ENCODE results near the gene SHLD2.
"Not testable (repeated sequence)": the region's sequence is repeated elsewhere in the genome, so short reads cannot be mapped to it uniquely, and the experiment has no call there.

The SHLD2 gene

DNA sequence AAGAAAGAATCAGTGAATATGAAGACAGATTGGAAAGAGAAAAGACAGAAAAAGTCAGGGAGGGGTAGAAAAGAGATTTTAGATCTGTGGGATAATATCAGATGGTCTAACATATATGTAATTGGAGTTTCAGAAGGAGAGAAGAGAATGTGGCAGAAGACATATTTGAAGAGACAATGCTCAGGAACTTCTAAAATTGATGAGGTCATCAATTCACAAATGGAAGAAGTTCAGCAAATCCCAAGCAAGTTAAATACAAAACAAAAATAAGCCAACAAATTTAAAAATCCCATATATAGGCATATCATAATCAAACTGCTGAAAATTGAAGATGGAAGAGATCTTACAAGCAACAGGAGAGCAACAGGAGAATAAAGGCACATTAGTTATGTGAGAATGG lies 42.5 kb downstream of the SHLD2 start:
- not testable (repeated sequence) for DNase-seq (ENCODE audit: low spot score); FAIRE-seq

DNA sequence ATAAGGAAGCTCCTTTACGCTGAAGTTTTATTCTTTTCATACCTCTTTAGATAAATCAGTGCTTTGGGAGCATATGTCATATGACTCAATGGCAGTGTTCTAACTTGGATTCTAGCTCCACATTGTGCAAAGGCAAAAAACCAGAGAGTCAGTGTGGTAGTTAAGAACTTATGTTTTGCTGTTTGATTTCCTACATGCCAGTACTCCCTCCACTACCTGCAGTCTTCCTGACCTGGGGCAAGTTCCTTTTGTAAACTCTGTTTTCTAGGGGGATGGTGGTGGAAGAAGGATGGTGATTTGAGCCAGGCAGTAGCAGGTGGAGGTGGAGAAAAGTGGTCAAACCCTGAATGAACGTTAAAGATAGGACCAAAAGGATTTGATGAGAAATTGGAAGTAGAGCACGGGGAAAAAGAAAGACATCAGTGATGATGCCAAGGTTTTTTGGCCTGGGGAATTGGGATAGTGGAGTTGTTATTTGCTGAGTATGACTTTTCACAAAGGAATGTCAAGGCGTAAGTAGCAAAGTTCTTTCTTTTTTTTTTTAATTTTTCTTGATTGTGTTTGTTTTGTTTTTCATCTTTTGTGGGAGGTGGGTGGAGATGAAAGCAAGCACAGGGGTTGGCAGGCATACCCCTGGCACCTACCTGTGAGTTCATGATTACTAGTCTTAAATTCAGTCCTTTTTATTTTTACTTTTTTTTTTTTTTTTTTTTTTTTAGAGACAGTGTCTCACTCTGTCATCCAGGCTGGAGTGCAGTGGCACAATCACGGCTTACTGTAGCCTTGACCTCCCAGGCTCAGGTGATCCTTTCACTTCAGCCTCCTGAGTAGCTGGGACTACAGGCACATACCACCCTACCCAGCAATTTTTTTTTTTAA lies 47.5 kb downstream of the SHLD2 start:
- not testable (repeated sequence) for DNase-seq (ENCODE audit: low spot score); FAIRE-seq

DNA sequence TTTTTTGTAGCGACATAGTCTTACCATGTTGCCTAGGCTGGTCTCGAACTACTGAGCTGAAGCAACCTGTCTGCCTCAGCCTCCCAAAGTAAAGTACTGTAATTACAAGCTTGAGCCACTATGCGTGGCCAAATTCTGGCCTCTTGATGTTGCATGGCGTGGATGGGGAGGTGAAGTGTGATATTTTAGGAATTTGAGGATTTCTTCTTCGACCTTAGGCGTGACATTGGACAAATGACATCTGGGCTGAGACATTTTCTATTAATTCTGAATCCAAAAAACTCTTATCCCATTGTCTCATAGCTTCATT lies 48.1 kb downstream of the SHLD2 start:
- DNase-seq (ENCODE audit: low spot score); FAIRE-seq: not testable (repeated sequence)

DNA sequence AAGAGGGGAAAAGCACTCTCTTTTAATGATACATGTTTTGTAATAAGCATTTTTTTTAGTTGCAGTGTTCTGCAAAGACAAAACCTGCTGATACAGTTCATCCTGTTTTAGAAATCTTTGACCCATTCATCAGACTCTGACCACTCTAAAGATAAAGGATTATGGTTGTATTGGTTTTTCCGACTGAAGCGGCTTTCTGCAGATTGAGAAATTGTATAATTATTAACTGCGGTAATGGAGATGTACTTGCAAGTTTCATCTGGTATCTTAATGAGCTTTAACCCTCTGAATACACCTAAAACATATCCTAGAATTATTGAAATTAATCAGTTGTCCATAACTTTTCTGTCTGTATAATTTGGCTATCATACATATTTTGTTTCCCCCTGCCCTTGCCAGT lies 50.6 kb downstream of the SHLD2 start:
- DNase-seq (ENCODE audit: low spot score); FAIRE-seq: not testable (repeated sequence)

DNA sequence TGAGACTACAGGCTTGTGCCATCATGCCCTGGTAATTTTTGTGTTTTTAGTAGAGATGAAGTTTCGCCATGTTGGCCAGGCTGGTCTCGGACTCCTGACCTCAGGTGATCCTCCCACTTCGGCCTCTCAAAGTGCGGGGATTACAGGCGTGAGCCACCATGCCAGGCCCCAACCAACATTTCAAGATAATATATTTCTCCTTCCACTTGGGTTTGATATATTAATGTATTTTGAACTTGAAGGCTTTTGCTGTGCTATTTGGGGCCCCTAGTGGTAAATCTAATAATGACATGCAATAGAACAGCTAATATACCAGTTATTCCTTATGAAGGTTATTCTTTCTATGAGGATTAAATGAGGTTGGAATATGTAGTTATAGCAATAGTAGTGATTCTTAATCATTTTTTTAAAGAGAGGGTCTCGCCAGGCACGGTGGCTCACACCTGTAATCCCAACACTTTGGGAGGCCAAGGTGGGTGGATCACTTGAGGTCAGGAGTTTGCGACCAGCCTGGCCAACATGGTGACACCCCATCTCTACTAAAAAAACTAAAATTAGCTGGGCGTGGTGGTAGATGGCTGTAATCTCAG lies 54.1 kb downstream of the SHLD2 start:
- DNase-seq (ENCODE audit: low spot score); FAIRE-seq: not testable (repeated sequence)

DNA sequence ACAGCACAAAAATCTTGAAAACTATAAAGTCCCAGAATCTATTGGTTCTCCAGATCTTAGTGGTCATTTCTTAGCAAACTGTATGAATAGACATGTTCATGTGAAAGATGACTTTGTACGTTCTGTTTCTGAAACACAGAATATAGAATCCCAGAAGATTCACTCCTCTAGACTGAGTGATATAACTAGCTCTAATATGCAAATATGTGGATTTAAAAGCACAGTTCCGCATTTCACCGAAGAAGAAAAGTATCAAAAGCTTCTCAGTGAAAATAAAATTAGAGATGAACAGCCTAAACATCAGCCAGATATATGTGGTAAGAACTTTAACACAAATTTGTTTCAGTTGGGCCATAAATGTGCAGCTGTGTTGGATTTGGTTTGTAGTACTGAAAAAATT lies 56.5 kb downstream of the SHLD2 start:
- not testable (repeated sequence) for FAIRE-seq; DNase-seq (ENCODE audit: low spot score)

DNA sequence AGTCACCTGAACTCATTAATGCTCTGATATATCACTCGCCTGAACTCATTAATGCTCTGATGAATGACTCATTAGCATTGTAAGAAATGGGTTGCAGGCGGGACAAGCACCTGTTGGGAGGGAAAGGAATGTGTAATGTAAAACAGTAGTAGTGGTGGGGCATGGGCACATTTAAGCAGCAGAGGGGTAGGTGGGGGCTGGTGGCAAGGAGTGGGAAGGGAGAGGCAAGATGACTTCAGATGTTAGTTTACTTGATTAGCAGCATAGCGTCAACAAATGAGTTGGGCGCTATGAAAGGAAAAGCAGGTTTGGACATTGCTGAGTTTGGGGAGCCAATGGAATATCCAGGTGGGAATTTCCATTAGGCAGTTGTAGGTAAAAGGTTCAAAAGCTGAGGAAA lies 61.8 kb downstream of the SHLD2 start:
- not testable (repeated sequence) for FAIRE-seq; DNase-seq (ENCODE audit: low spot score)

DNA sequence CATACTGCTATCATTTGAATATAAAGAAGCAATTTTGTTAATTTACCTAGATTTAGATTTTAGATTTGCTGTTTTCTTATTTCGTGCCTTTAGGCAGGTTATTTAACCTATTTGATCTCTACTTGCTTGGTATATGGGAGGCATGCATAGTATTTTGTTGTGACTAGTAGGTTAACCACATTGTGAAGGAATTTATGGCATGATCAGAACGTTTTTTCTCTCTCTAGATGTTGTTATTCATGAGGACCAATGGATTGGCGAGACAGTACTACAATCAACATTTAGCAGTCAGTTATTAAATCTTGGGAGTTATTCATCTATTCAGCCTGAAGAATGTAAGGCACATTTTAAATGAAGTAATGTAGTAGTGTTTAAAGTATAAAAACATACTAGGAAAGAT lies 62.8 kb downstream of the SHLD2 start:
- FAIRE-seq; DNase-seq (ENCODE audit: low spot score): not testable (repeated sequence)

DNA sequence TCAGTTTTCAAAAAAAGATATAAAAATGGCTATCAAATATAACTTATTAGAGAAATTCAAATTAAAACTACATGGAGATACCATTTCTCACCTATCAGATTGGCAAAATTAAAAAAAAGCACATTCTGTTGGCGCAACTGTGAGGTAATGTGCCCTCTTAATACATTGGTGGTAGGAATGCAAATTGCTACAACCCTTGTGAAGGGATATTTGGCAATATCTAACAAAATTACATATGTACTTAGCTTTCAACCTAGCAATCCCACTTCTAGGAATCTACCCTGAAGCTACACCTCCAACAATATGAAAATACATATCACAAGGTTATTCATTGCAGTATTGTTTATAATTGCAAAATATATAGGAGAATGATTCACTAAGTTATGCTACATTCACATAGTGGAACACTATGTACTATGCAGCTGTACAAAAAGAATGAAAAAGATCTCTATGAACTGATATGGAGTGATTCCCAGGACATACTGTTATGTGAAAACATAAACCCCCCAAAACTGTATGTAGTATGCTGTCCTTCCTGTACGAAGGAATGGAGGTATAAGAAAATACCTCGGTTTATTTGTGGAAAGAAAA lies 67.8 kb downstream of the SHLD2 start:
- not testable (repeated sequence) for DNase-seq (ENCODE audit: low spot score); FAIRE-seq

DNA sequence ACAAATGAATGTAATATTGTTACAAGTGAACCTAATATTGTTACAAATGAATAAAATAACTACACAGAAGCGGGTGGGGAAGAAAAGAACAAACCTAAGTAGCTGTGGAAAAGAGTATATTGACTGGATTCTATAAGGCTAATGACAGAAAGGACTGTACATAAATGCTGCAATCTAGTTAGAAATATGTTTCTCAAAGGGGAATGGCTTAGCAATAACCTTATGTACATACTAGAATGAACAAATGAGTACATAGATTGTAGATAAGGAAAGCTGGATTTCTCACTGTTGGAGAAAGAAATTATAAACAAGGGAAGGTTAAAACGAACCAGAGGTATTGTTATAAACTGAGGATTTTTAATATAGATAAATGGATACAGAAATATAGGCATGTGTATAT lies 68.4 kb downstream of the SHLD2 start:
- not testable (repeated sequence) for DNase-seq (ENCODE audit: low spot score); FAIRE-seq

DNA sequence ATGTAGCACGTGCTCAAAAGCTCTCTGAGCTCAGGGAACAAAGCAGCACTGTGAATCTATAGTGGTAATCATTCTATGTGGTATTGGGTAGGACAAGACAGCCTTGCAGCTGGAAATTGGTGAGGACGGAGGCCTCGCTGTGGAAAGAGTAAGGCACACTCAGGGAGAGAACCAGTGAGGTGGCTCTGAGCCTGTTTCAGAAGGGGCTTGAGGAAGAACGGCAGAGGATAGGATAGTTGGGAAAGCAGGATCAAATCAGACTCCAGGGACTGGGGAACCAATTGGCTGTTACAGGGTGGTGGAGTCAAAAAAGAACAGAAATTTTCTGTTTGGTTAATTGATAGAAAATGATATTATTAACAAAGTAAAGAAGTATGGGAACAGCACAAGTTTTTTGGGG lies 74.9 kb downstream of the SHLD2 start:
- not testable (repeated sequence) for FAIRE-seq; DNase-seq (ENCODE audit: low spot score)

DNA sequence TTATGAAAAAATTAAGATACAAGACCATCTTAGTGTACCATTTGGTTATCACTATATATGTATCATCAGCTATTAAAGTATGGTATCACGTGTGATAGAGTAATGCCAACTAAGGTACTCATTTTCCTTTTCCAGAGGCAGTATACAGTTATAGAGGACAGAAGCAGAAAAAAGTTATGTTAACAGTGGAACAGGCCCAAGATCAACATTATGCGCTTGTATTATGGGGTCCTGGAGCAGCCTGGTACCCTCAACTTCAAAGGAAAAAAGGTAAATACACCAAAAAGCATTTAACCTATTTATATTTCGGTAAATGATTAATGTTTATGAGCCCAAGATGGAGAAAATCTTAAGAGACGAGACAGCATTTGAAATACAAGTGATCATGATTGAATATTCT lies 75.7 kb downstream of the SHLD2 start:
- not testable (repeated sequence) for DNase-seq (ENCODE audit: low spot score); FAIRE-seq

DNA sequence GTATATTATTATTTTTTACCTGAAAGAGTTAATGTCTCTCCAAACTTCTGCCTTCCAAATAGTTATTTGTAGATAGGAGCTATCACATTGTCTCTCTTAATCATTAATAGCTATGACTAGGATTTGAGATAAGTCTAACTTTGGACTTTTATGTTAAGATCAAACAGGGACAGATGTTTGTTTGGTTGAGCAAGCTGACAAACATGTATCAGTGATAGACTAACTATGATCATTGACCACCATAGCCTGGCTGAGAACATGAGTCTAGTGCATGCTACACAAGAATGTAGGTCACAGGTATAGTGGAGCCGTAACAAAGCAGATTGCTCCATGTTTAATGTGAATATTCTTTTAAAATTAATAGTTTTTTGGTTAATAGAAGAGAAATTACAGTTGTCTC lies 76.7 kb downstream of the SHLD2 start:
- not testable (repeated sequence) for FAIRE-seq; DNase-seq (ENCODE audit: low spot score)

DNA sequence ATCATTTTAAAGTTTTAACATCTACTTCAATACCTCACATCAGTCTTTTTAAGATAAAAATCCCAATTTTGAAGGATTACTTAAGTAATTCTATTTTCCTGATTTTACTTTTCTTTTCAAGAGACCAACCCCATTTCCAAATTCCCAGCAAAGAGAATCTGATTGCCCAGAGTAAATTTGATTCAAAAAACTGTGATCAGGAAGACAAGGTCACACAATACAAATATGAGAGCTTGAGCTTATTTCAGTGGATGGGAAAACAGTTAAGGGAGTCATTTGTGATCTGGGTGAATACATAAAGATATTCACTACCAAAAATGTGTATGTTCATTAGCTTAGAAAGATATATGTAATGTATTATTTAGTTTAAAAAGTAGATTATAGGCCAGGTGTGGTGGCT lies 77.2 kb downstream of the SHLD2 start:
- FAIRE-seq; DNase-seq (ENCODE audit: low spot score): not testable (repeated sequence)

DNA sequence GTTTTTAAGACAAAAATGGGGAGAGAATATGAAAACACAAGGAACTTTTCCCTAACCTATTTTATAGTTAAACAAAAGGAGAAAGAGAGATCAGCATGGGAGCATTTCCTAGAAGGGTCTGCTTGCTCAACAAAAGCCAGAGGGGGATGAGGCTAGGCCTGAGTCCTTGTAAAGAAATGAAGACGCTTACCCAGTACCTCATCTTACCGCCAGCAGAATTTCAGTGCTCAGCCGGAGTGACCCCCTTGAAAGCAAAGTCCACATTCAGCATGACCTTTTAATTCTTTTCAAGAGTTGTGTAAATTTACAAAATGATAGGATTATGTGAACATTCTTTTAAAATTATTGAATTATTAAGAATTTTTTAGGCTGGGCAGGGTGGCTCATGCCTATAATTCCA lies 82.6 kb downstream of the SHLD2 start:
- not testable (repeated sequence) for DNase-seq (ENCODE audit: low spot score); FAIRE-seq

DNA sequence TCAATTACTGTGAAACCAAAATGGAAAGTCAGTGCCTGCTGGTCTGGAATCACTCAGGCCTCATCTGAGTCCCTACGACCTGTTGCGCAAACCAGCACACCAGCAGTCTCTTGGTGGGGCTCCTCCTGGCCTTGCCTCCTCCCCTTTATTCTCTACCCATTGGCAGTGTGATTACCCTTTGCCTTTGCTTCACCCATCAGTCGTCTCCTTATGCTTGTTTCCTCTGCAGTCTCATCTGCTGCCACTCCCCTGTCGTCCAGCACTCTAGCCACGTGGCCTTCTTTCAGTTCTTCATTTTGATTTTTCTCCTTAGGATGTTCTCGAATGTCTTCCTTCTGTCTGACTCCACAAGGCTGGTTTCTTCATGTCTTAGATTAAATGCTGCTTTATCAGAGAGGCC lies 89.4 kb downstream of the SHLD2 start:
- FAIRE-seq; DNase-seq (ENCODE audit: low spot score): not testable (repeated sequence)

DNA sequence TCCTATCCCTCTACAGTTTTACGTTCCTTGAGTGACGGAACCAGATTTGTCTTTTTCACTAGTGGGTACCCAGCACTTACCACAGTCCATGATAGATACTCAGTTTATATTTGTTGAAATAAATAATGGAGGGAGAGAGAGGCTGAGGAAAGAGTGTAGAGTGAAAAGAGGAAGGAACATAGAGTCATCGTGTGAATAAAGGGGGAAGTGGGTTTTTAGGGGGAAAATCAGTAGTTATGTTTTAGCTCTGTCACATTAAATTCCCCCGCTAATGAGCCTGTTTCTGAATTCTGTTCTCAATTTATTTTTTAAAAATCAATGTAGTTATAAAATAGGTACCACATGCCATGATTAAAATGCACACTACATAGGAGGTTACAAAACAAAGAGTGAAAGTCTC lies 91.0 kb downstream of the SHLD2 start:
- not testable (repeated sequence) for FAIRE-seq

DNA sequence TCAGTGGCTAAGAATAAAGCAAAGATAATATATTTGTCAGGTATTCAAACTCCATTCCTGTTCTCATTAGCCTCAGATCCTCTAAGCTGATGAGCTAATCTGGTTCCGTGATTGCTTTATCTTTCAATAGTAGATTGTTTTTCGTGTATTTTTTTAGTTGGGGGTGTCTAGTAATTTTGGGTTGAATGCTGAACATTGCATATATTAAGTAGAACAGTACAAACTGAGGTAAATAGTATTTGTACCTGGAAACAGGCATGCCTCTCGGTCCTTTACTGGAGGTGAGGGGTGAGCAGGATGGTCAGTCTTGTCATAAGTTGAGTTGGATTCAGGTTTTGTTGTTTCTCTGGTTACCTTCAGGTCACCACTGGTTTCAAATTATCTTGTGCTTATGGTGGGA lies 92.6 kb downstream of the SHLD2 start:
- FAIRE-seq; DNase-seq (ENCODE audit: low spot score): not testable (repeated sequence)

More for the DNA sequence above, 91.0 kb downstream of the SHLD2 start:
- not testable (repeated sequence) for DNase-seq (ENCODE audit: low spot score)

DNA sequence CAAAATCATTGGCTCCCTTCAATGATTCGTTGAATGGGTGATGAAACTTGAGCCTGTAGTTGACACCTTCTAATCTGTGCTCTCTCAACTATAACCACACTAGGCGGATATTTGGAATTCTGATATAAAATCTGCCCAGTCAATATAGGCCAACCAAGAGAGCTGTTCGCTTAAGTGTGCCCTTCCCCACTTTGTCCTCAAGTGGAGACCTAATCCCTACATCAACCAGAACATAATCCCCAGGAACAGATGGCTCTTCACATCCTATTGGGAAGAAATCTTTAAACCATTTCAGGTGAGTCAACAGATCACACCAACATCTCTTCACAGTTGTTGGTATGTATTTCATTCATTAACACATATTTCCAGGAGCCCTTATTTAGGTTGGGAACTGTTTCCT lies 96.8 kb downstream of the SHLD2 start:
- not testable (repeated sequence) for FAIRE-seq; DNase-seq (ENCODE audit: low spot score)

DNA sequence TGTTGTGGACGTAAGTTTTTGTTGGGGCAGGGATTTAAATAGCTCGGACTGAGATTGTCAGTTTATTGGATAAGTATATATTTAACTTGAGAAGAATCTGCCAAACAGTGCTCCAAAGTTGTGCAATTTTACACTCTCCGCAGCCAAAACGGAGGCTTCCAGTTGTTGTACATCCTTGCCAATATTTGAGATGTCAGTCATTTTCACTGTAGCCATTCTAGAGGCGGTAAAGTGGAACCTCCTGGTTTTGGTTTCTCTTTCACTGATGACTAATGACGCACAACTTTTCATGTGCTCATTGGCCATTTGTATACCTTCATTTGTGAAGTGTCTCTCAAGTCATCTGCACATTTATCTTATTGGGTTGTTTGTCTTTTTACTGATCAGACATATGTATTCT lies 105.9 kb downstream of the SHLD2 start:
- DNase-seq (ENCODE audit: low spot score); FAIRE-seq: not testable (repeated sequence)

DNA sequence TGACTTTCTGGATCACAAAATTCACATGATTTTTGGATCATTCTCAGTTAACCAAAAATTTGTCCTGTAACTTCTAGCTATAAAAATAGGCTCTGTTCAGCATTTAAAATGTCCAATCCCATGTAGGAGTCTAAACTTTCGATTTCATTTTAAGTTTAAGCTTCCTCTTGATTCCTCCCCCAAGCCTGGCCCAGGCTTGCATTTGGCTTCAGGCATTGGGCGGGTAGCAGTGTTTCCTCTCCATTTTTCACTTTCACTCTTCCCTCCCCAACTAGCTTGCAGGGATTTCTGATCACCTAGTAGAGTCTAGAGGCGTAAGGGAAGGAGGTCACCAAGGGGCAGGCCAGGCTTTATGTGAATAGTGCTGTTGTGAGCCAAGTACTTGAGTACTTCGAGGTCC lies 109.8 kb downstream of the SHLD2 start:
- DNase-seq (ENCODE audit: low spot score); FAIRE-seq: not testable (repeated sequence)

DNA sequence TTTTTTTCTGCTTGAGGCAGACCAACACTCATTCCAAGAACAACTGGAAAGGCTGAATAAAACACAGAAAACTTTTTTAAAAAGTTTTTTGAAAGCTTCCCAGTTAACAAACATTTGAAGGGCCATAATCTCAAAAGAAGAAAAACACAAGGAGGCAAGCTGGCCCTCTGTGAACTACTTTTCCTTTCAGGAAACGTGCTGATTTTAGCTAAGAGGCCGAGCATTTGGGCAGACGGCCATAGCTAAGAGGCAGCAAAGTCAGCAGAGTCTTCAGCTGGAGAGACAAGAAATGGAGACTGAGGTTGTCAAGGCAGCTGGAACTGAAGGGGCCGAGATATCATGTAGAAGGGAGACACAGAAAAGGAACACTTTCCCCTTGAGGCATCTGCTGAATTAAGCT lies 111.9 kb downstream of the SHLD2 start:
- not testable (repeated sequence) for FAIRE-seq

More for the DNA sequence above, 111.9 kb downstream of the SHLD2 start:
- not testable (repeated sequence) for DNase-seq (ENCODE audit: low spot score)

All from urothelium cell line (cell line).